Adrenal gland (tissue), 5 donors: Measurements from ENCODE around the gene PI4KA.

ENCODE experiments used
- CTCF ChIP-seq, 6 experiments: fragments of 450-650 bp in 4 of 6; fragments of 200-600 bp in 2 of 6; sonication (generic) in 1 of 6; IDR thresholded peaks; 1 replicate in 5 of 6; 2 replicates in 1 of 6; pipeline versions ENCODE4 v1.5.1 to v1.8.0; 2016 to 2021; ENCODE audit warnings: antibody characterized with exemption in 6 of 6, mild to moderate bottlenecking in 2 of 6, moderate library complexity in 1 of 6
- POLR2A ChIP-seq, 2 donors: fragments of 450-650 bp; IDR thresholded peaks; one replicate each; pipeline ENCODE4 v1.6.1; 2017; ENCODE audit warnings: antibody characterized with exemption in 2 of 2, mild to moderate bottlenecking in 2 of 2, moderate library complexity in 1 of 2
- donor health status: DM: no; HTN: no; CAD: no.

GRCh38 chr22:20802922-20803553 is 55.6 kb downstream of the PI4KA start:
- TF ChIP-seq CTCF (IDR thresholded peaks at IDR 0.05) (no peak), POLR2A (IDR thresholded peaks at IDR 0.05) (no peak)
